HG02885 (cell line): ENCODE data around the gene POLDIP3.
A peak's percentile ranks its signal among the peaks of the same experiment; 100 is the strongest.
"Not testable (repeated sequence)": the region's sequence is repeated elsewhere in the genome, so short reads cannot be mapped to it uniquely, and the experiment has no call there.

Experiments
- ATAC-seq: cut with Tn5 transposase; IDR thresholded peaks from one replicate; pipeline ENCODE4 v1.9.1; 2021; ENCODE audit warnings: mild to moderate bottlenecking; ENCODE audit not compliant: unreplicated experiment, poor library complexity

Gene POLDIP3

DNA sequence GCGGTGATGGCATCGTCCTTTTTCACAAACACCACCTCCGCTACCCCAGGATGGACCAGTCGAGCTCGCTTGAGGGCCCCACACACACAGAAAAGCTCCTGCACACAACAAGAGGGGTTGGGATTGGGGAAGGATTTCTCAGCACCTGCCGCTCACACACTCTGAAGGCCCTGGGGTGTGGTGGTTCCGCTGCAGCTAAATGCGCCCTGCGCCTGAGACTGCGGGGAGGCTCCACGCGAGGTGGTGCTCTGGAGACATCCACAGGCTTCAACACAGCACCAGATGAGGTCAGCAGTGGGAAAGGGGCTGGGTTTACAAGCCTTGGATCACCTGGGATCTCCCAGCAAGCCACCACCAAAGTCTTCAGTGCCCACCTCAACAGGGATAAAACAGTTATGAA, 22.7 kb downstream of the POLDIP3 start:
- ATAC-seq = no peak

- no peak for ATAC-seq
Measured at GRCh38 chr22:42587588-42588175, 27.0 kb downstream of the POLDIP3 start.

GRCh38 chr22:42586381-42586780, 28.3 kb downstream of the POLDIP3 start:
- ATAC-seq = no peak

GRCh38 chr22:42585096-42585495, 29.6 kb downstream of the POLDIP3 start:
- ATAC-seq = no peak

GRCh38 chr22:42584364-42584940, 30.2 kb downstream of the POLDIP3 start:
- ATAC-seq = no peak

GRCh38 chr22:42582987-42583386, 31.7 kb downstream of the POLDIP3 start:
- no peak for ATAC-seq

- ATAC-seq = peak; percentile 85
Measured at GRCh38 chr22:42581762-42582716, 32.6 kb downstream of the POLDIP3 start.

DNA sequence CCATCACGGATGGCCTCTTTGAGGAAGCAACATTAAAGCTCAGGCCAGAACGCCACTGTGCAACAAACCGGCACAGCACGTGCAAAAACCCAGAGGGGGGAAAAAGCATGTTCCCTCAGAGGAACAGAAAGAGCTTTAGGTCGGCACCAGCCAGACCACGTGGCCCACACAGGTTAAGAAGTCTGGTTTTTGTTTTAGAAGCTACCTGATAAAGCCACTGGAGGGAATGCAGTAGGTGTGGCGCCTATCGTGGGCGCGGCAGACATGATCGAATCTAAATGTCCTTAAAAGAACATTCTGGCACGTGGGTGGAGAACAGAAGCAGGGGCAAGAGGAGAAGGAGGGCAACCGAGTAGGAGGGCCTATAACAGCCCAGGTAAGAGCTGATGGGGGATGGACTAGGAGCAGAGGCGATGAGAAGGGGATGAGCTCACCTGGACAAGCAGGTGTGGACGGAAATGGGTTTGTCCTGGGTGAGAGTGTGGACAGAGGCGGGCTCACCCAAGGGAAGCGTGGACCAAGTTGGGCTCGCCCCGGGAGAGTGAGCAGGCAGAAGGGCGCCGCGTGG, 33.4 kb downstream of the POLDIP3 start:
- ATAC-seq = peak; percentile 17

DNA sequence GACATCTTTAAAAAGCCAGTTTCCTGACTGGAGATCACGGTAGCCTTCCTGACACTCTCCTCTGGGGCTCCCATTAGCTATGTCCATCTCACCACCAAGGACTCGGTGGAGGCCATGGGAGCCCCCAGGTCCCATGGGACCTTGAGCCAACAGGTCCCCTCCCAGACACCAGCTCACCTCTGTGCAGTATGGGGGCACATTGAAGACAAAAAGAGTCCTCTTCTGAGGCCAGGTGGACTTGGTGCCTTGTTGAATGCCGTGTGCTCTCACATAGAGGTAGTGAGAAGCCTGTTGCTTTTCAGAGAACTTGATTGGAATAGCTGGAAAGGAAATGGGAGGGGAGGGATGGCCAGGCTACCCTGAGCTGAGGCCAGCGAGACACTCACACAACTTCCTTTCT, 34.6 kb downstream of the POLDIP3 start:
- not testable (repeated sequence) for ATAC-seq

GRCh38 chr22:42577623-42578240, 37.0 kb downstream of the POLDIP3 start:
- ATAC-seq = no peak

DNA sequence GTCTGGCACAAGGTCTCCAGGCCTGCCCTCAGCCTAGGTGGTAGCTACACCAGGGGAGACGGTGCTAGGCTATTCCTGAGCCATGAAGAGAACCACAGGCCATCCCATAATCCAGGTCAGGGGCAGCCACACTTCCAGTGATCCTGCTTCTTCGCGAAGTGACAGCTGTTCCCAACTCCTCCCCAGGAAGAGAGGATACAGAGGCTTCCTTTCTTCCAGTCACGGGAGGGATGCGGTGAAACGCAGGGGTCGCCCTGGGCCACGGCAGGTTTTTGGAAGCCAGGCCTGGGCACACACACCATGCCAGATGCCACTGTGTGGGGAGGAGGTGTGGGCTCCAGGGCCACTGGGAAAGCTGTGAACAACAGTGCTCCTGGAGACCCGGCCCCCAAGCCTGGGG, 37.5 kb downstream of the POLDIP3 start:
- ATAC-seq = not testable (repeated sequence)

DNA sequence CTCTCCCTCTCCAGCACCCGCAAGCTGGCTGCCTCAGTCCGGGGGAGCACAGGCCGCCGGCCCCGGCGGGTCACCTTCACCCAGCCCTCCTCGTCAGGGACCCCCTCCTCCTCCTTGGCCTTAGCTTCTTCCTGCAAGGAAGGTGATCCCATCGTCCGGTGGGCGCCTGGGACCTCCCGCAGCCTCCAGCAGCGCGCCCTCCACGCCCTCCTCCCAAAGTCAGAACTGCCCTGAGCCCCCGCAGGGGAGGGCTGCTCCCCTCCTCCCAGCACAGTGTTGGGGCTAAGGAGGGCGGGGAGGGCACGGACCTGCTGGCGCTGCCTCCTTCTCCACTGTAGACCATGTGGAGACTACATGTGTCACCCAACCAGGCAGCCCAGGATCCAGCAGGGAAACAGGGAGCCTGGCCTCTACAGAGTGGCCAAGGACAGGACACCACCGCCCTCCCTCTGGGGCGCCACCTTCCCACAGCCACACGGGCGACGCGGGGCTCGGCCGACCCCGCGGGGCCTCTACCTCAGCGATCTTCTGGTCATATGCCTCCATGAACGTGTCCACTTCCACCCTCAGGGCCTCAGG, 38.6 kb downstream of the POLDIP3 start:
- ATAC-seq = not testable (repeated sequence)

DNA sequence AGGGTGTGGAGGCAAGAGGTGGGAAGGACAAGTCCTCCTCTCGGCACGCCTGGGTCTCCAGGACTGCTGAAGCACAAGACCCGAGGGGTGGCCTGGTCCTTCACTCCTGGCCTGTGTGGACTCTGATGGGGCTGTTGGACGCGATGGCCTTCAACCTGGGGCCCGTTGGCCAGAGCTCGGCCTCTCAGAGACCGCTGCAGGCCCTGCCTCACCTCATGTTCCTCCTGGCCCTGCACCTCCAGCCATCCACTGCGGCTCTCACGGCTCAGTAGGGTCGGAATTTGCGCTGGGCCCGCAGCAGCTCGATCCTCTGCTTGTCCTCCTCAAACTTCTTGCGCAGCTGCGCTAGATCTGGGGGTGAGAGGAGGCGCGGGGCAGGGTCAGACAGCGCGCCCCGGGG, 40.2 kb downstream of the POLDIP3 start:
- ATAC-seq = not testable (repeated sequence)

- ATAC-seq = not testable (repeated sequence)
Measured at GRCh38 chr22:42574046-42574445, 40.6 kb downstream of the POLDIP3 start.

- not testable (repeated sequence) for ATAC-seq
Measured at GRCh38 chr22:42571068-42571467, 43.6 kb downstream of the POLDIP3 start.

DNA sequence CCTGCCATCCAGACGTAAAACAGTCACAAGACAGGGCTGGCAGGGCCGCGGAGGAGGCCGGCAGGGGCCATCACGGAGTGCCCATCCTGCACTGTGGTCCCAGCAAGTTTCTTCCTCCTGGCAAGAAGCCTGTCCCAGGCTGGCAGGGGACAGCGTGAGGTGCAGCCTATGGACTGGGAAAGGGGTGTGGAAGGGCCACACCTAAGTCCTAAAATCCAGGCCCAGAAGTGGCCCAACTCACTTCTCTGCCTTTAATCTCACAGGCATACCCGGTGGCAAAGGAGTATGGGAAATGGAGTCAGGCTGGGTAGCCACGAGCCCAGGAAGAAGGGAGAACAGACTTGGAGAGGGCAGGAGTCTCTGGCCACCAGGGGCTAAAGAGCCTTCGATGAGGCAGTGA, 44.1 kb downstream of the POLDIP3 start:
- ATAC-seq = not testable (repeated sequence)

DNA sequence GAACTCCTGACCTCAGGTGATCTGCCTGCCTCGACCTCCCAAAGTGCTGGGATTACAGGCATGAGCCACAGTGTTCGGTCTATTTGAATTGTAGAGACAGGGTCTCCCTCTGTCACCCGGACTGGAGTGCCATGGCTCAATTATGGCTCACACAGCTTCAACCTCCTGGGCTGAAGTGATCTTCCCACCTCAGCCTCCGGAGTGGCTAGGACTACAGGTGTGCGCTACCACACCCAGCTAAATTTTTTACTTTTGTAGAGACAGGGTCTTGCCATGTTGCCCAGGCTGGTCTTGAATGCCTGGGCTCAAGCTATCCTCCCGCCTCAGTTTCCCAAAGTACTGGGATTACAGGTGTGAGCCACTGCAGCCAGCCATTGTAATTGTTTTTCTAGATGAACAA, 46.7 kb downstream of the POLDIP3 start:
- ATAC-seq = not testable (repeated sequence)

GRCh38 chr22:42565956-42566355, 48.7 kb downstream of the POLDIP3 start:
- no peak for ATAC-seq

- ATAC-seq = no peak
Measured at GRCh38 chr22:42564699-42565098, 50.0 kb downstream of the POLDIP3 start.

DNA sequence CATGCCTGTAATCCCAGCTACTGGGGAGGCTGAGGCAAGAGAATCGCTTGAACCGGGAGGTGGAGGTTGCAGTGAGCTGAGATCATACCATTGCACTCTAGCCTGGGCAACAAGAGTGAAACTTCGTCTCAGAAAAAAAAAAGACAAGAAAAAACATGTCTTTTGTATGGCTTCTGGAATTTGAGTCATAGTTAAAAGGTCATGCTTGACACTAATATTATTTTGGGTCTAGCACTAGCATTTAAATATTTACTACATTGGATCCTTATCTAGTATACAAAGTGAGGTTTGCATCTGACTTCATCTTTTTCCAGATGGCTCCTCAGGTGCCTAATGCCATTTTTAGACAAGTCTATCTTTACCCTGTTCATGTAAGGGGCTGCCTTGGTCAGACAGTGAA, 50.7 kb downstream of the POLDIP3 start:
- ATAC-seq = not testable (repeated sequence)
